ENCODE data around the gene TSC1.

GRCh38 chr9:132982458-132982857 lies 38.0 kb upstream of the TSC1 start:
- TF ChIP-seq POLR2A (IDR thresholded peaks at IDR 0.05) (no peak), CTCF (IDR thresholded peaks at IDR 0.05) (no peak), EP300 (IDR thresholded peaks at IDR 0.05) (no peak)
